GM12891 (cell line): ENCODE results near the gene STAT6.

Source experiments
- POLR2A ChIP-seq: IDR thresholded peaks from 2 replicates; pipeline ENCODE4 v1.6.1; 2011; ENCODE audit warnings: low read depth, low read length, control low read depth
- TAF1 ChIP-seq: IDR thresholded peaks from 2 replicates; pipeline ENCODE4 v1.6.1; 2011; ENCODE audit warnings: low read depth, low read length, control low read depth

DNA sequence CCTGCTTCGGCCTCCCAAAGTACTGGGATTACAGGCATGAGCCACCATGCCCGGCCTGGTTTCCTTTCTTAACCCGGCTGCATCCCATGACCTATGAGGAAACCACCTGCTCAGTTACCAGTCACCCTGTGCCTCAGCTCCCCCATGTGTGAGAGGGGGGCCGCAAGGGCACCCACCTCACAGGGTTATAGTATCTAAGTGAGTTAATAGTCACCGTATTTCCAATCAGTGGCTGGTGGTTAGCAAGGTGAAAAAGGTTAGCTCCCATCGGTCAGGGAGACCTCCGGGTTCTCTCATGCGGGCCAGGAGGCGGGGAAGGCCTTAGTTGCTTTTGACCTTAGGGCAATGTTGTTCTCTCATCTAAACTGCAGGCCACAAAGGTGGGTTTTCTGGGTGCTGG lies 23.8 kb upstream of the STAT6 start:
- TF ChIP-seq TAF1, result no peak
- no peak for TF ChIP-seq POLR2A
